Measurements from ENCODE around the gene SLC26A2.
A peak's percentile ranks its signal among the peaks of the same experiment; 100 is the strongest.

The SLC26A2 gene

DNA sequence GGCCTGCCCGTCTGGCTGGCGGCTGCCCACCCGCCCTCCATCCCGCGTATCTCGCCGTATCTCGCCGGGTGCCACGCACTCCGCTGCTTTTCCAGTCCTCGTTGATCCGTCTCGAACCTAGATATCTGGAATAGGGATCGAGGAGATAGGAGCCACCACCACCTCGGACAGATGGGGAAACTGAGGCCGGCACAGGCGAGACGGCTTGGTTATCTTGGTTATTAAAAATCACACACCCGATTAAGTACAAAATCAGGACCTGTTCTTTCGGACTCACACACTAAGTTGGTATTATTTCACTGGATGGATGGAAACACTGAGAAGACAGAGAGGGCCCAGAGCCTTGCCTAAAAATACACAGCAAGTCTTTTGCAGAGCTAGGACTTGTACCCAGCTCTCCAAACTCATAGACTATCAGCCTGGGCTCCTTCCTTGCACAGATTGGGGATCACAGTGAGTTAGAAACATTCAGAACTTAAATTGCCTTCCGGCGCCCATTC, 678 bp downstream of the SLC26A2 start:
- no peak for DNase-seq (ENCODE audit: low read depth, low spot score)

DNA sequence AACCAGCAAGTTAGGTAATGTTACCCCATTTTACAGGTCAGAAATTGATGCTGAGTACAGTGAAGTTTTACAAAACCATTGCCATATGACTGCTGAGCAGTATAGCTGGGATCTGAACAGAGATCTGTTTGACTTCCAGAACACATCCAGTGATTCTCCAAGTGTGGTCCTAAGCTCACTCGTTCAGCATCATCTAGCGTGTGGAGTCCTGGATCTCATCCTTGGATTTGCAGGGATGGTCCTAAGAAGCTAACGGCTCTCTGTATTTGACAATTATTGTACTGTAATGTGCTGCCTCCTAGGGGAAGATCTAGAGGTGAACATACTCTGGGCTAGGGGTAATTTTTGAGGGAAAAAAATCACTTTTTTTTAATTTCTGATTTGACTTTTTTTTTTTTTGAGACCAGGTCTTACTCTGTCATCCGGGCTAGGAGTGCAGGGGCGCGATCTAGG, 1.4 kb downstream of the SLC26A2 start:
- no peak for DNase-seq (ENCODE audit: low read depth, low spot score)

DNA sequence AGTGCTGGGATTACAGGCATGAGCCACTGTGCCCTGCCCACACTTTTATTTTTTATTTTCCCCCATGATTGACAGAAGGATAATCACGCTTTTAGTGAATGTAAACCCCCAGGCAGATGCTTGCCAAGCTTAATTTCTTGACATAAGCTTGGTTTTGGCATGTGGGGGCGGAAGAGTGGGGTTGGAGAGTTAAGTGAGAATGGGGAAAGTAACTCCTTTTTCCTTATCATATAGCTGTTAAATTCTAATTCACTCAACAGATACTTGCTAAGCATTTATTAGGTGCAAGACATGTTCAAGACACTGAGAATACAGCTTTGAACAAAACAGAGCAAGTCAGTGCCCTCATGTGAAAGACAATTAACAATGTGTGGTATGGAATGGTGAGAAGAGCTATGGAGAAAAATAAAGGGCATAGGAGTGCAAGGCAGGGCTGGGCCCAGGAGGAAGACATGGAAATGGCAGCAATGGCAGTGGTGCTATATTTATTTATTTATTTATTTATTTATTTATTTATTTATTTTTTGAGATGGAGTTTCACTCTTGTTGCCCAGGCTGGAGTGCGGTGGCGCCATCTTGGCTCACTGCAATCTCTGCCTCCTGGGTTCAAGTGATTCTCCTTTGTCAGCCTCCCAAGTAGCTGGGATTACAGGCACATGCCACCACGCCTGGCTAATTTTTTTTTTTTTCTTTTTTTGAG, 2.2 kb downstream of the SLC26A2 start:
- DNase-seq (ENCODE audit: low read depth, low spot score): no peak

DNA sequence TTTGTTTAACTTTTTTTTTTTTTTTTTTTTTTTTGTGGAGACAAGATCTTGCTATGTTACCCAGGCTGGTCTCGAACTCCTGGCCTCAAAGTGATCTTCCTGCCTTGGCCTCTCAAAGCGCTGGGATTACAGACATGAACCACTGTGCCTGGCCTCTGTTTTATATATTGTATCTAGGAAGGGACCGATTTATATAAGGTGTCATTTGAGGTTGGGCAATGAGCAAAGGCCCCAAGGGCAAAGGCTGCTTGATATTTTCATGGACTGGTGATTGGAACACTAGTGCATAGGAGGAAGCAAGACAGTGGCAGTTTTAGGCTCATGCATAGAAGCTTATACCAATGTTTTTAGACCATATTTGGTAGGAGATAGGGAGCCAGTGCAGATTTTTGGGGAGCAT, 3.2 kb downstream of the SLC26A2 start:
- DNase-seq (ENCODE audit: low read depth, low spot score): no peak

DNA sequence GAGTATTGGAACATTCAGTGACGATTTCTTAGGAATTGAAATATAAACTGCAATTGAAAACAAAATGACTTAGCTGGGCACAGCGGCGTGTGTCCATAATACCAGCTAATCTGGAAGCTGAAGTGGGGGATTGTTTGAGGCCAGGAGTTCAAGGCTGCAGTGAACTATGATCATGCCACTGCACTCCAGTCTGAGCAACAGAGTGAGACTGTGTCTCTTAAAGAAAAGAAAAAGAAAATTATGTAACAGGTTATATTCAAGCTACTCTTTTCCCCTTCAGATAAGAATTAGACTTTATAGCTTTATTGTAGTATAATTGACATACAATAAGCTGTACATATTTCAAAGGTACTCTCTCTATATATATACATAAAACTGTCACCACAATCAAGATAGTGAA, 6.4 kb downstream of the SLC26A2 start:
- DNase-seq (ENCODE audit: low read depth, low spot score): no peak

DNA sequence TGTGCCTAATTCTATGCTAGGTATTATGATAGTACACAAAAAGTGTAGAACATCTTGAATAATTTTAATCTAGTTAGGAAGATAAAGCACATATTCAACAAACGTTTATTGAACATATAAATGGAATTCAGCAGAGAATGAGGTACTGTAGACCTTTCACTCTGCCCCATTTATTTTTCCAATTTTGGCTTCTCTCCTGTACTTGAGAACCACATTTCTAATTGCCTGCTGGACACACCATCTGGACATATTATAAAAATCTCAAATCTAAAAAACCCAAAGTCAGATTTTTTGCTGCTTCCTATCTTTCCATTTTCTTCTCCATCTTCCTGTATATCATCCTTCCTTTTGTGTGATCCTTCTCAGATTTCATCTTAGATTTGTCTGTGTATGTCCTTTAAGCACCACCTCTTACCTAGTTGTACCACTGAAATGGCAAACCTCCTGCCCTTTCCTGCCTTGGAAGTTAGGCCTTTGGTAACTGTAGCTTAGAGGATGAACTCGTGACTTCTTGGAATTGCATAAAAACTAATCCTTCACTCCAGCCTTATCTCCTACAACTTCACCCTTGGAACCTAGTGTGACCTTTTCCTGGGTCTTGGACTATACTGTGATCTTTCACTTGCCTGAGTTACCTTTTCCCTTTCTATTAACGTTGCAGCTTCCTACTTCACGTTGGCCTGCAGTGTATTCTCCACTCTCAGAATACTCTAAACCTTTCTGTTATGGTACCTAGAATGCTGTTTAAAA, 8.8 kb downstream of the SLC26A2 start:
- no peak for DNase-seq (ENCODE audit: low read depth, low spot score)

DNA sequence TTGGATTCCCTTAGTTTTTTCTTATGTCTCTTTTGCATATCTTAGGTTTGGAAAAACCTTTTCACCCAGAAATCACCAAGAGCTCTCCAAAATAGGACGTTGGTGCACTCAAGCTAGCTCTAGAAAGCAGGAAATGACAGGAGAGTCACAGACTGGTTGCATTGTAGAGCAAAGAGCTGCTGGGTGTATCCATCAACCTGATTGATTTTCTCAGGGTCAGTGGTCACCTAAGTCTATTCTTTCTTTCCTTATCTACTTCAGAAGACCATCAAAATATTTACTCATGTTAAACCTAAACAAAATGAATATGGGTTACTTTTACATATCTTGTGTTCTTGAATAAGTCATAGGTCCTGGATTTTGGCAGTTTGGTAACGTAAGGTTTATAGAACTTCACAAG, 14.9 kb downstream of the SLC26A2 start:
- DNase-seq (ENCODE audit: low read depth, low spot score): no peak

DNA sequence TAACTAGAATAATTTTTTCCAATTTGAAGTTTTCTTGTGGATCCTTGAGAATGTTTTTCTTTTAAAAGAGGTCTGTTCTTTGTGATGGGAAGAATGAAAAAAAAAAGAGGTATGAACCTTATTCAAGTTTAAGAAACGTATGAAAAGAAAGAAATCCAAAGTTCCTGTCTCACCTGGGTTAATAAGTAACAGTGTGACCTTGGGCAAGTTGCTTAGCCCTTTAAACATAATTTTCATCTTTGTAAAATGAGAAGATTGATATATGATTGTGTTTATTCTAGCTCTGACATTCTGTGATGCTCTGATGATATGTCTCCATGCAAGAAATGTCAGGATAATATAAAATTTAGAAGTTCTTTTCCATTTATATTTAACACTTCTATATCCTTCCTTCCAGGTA, 19.3 kb downstream of the SLC26A2 start:
- no peak for DNase-seq (ENCODE audit: low read depth, low spot score)

DNA sequence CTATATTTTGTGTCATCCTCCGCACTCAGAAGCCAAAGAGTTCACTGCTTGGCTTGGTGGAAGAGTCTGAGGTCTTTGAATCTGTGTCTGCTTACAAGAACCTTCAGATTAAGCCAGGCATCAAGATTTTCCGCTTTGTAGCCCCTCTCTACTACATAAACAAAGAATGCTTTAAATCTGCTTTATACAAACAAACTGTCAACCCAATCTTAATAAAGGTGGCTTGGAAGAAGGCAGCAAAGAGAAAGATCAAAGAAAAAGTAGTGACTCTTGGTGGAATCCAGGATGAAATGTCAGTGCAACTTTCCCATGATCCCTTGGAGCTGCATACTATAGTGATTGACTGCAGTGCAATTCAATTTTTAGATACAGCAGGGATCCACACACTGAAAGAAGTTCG, 20.6 kb downstream of the SLC26A2 start:
- DNase-seq (ENCODE audit: low read depth, low spot score): no peak

DNA sequence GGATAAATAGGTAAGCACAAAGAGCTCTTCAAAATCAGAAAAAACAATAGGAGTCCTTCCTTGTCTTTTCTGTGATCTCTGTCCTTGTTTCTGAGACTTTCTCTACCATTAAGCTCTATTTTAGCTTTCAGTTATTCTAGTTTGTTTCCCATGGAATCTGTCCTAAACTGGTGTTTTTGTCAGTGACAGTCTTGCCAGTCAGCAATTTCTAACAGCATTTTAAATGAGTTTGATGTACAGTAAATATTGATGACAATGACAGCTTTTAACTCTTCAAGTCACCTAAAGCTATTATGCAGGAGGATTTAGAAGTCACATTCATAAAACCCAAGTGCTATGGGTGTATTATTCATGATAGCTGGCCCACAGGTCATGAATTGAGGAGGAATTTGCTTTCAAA, 21.9 kb downstream of the SLC26A2 start:
- DNase-seq (ENCODE audit: low read depth, low spot score): no peak

DNA sequence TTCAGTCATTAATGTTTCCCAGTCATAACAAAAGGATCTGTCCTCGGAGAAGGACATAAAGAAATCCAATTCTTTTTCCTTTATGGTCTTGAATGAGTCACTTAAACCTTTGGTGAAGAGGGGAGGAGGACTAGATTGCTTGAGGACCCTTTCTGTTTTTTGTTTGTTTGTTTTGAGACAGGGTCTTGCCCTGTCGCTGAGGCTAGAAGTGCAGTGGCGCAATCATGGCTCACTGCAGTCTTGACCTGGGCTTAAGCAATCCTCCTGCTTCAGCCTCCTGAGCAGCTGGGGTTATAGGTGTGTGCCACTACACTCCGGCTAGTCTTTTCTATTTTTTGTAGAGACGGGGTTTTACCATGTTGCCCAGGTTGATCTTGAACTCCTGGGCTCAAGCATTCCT, 27.6 kb downstream of the SLC26A2 start:
- DNase-seq (ENCODE audit: low read depth, low spot score): no peak

DNA sequence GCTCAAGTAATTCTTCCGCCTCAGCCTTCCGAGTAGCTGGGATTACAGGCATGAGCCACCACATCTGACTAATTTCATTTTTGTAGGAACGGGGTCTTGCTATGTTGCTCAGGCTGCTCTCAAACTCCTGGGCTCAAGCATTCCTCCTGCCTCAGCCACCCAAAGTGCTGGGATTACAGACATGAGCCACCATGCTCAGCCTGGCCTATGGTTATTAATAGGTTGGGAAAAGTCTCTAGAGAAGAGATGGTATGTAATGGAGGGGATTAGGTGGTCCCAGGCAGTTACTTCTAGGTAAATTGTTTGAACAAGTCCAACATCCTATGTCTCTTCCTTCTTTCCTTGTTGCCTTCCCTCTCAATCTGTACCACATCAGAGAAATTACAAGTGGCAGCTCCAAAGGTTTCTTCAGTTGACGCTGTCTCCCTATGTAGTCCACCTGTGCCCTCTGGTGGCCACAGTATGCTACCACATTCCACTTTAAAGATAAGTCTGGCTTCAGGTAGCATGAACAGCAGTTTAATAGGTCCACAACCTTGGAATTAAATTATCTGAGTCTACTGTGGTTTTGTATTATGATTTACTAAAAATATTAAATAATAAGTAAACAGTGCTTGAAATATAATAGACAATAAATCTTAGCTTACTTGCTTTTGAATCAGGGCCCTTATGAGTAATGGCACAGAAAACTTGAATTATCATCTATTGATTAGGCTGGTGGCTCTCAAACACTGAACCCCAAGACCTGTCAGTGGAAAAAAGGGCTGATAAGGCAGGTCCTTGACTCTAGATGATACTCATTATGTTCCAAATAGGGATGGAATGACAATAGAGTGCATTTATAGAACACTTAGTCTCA, 30.2 kb downstream of the SLC26A2 start:
- DNase-seq (ENCODE audit: low read depth, low spot score): peak; percentile 43

DNA sequence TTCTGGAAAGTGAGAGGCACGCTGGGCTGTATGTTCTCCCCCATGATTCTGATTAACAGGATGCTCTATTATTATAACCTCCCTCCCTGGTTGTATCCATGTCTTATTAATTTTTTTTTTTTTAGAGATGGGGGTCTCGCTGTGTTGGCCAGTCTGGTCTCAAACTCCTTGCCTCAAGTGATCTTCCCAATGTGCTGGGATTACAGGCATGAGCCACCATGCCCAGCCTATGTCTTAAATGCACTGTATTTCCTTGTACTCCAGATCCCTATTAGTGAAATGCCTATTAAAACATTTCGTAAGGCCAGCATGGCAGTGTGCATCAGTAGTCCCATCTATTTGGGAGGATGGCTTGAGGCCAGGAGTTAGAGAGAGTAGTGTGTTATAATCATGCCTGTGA, 32.9 kb downstream of the SLC26A2 start:
- DNase-seq (ENCODE audit: low read depth, low spot score): no peak

DNA sequence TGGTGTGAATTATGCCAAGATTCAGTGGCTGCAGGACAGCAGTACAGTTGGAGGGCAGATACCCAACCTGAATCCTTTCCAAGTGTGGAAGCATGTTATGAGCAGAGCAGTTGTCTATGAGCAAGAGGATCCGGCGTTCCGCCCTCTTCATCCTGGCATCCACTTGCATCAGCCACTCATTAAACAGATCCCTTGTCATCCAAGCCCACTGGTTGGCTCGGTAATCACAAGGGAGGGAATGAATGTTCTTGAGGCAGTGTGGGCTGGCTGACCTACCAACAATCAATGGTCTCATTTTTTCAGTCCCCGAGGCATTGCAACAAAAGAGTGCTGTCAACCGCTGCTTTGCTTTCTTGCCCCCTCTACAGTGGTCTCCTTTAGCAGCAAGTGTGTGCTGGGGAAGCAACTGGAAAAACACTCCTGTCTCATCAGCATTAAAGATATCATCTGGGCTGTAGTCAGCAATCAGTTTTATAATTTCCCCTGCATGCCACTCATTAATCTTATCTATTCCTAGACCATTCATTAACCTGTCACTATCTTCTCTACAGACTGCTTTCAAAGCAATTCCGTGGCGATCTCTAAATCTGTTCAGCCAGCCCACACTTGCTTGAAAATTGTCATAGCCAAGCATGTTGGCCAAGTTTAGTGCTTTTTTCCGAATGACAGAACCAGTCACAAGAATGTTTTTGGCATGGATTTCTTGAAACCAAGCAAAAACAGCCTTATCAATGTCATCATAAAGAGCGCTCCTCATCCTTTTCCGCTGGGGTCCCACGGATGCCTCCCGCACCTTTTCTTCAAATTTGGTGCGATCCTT, 35.0 kb downstream of the SLC26A2 start:
- DNase-seq (ENCODE audit: low read depth, low spot score): no peak

DNA sequence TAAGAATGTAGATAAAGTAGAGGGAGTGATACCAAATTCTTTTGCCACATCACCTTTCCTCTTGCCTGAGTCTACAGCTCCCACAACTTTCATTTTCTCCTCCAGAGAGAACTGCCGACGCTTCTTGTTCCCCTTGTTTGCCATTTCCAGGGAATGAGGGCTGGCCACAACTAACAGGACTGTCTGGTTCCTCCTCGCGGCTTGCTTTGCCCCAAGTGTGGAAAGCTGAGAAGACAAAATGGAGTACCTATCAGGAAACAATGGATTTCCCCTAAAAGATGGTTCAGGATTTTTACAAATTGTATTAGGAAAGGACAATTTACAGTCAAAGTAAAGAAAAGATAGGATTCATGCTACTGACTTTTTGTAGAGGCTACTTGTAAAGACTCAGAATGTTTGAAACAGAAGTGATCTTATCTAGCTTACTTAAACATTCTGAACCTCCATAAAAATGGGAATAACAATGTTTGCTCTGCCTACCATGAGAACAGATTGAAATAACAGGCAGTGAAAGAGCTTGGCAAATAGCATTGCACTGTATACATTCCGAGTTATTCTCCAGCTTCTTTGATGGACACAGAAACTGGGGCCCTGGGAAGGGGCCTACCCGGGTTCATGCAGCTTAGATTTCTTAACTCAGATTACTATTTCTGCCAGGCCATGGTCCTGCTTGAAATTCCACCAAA, 35.8 kb downstream of the SLC26A2 start:
- no peak for DNase-seq (ENCODE audit: low read depth, low spot score)

DNA sequence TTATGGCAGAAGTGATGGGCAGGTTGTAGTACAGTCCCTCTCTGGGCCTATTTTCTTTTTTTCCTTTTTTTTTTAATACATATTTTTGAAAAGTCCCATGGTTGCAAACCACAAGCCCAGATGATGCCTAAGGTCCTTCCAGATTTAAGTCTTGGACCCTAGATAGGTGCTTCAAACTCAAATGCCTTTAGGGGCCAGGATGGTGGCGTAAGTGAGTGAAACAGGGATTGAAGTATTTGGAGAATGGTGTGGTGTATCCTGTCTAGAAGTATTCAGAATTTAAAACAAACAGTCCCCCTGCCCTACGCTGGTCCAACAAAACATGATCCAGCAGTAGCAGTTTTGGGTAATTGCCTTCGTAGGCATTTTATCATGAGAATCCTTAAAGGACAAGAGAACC, 37.7 kb downstream of the SLC26A2 start:
- no peak for DNase-seq (ENCODE audit: low read depth, low spot score)

DNA sequence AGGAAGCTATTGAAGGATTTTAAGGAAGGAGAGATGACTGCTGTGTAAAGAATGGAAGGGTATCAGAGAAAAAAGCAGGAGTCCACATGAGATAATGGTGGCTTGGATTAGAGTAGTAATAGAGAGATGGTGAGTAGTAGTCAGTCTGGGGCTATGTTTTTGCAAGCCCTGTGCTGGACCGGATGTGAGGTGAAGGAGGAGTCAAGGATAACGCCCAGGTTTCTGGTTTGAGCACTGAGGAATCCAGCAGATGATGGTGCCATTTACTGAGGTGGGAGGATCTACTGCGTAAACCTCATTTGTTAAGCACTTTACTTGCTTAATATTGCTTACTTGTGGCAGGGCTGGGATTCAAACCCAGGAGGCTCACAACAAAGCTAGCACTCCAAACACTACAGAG, 38.8 kb downstream of the SLC26A2 start:
- no peak for DNase-seq (ENCODE audit: low read depth, low spot score)

DNA sequence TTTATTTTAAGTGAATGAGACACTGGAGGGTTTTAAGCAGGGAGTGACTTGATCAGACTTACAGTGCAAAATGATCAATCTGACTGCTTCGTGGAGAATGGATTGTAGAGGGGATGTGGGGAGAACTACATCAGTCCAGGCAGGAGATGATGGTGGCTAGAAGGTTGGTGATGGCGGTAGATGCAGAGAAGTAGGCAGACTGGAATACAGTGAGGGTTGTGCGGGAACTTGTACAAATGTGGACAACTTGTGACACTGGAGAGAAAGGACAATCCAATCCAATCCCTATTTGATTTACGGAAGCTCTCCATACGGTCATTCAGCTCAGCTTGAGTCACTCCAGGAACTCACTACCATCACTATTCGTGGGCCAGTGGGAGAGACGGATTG, 39.3 kb downstream of the SLC26A2 start:
- no peak for DNase-seq (ENCODE audit: low read depth, low spot score)

DNA sequence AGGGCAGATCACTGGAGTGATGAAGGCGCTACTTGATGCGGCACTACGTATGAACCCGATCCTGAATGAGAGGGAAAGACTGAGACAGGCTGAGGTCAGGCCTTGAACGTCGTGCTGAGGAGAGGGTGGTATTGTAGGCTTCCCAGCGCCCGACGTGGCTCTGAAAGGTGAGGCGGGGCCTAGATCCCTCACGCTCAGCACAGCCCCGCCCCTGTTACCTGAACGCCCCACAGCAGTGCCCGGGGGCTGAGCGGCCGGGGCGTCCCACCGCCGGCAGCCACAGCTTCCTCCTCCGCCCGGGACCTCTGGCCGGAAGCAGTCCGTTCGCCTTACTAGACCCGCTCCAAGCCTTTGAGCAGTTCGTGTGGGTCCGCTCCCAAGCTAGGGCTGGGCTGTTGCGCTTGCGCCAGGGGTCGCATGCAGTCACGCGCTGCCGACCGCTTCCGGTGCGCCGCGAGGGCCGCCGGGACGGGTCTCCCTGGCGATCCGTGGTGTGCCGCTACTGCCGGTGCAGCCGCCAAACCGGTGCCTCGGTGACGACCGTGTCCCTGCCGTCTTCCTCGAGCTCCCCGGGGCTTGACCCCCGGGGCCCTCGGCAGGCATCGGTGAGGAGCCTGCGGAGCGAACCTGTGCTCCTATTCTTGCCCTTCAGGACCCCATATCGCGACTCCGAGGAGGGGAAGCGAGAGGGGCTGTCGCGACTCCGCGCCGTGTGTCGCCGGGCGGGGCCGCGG, 39.9 kb downstream of the SLC26A2 start, which contains the start of the genes HMGXB3 and TIGD6:
TSS of gene HMGXB3 (plus strand) at position 484 of the 734 bp plus-strand sequence. CDS start 4,114 bp downstream, outside the sequence.
TSS of gene TIGD6 (minus strand) at position 399 of the 734 bp plus-strand sequence. CDS start 4,306 bp downstream, outside the sequence.
- peak; percentile 68 for DNase-seq (ENCODE audit: low read depth, low spot score)
